IgD-negative memory B cell (primary cell): Measurements from ENCODE around the gene SMPX. TPM values are rescaled to one million over a fixed set of nuclear protein-coding genes. Genes with fewer than 3 reads are reported as not detected.

Source experiments
- H3K27ac Mint-ChIP-seq, 3 donors: one replicate each; pipeline ENCODE4 v1.8.0; 2020 to 2022; ENCODE audit warnings: mild to moderate bottlenecking in 3 of 3, mixed read lengths in 3 of 3, moderate library complexity in 1 of 3
- H3K27me3 Mint-ChIP-seq: one replicate; pipeline ENCODE4 v1.8.0; 2021; ENCODE audit warnings: mixed read lengths
- H3K36me3 Mint-ChIP-seq: one replicate; pipeline ENCODE4 v1.8.0; 2020; ENCODE audit warnings: mild to moderate bottlenecking, mixed read lengths
- H3K4me1 Mint-ChIP-seq, 3 donors: one replicate each; pipeline ENCODE4 v1.8.0; 2020 to 2022; ENCODE audit warnings: mixed read lengths in 3 of 3, mild to moderate bottlenecking in 1 of 3
- H3K4me3 Mint-ChIP-seq, 4 donors: one replicate each; pipeline ENCODE4 v1.8.0; 2020 to 2022; ENCODE audit warnings: mild to moderate bottlenecking in 4 of 4, mixed read lengths in 4 of 4, moderate library complexity in 3 of 4
- H3K9me3 Mint-ChIP-seq, 3 donors: one replicate each; pipeline ENCODE4 v1.8.0; 2020 to 2021; ENCODE audit warnings: mixed read lengths in 3 of 3, mild to moderate bottlenecking in 1 of 3
- polyA plus RNA-seq: library from polyadenylated mRNA; unstranded; fragments of 300-500 nt; fragmentation: Illumina TruSeq; gene quantifications from one replicate; pipeline ENCODE4 v1.2.3, GENCODE V29; 2021

The SMPX gene
- polyA plus RNA-seq, 1 donor from 2014 or later = not detected

- H3K36me3 Mint-ChIP-seq = no peaks in the 10 kb centered on the region
- peak overlapping the region in 1 of 3 donors; percentile 71 for H3K27ac Mint-ChIP-seq
- no peaks in the 10 kb centered on the region for H3K4me1 Mint-ChIP-seq
- peak overlapping the region in 1 of 4 donors; percentile 58 for H3K4me3 Mint-ChIP-seq
- peaks cover 2% of the 10 kb centered on the region for H3K27me3 Mint-ChIP-seq
- H3K9me3 Mint-ChIP-seq = no peaks in the 10 kb centered on the region
Measured at GRCh38 chrX:21758488-21758887, 572 bp upstream of the SMPX start.

- Mint-ChIP-seq H3K36me3 (no peaks in the 10 kb centered on the region), H3K4me1 (no peaks in the 10 kb centered on the region), H3K27ac (no peak overlapping the region), H3K27me3 (peaks cover 2% of the 10 kb centered on the region), H3K9me3 (no peaks in the 10 kb centered on the region), H3K4me3 (no peak overlapping the region)
Measured at GRCh38 chrX:21756785-21757529, 959 bp downstream of the SMPX start.

- no peak overlapping the region for H3K27ac Mint-ChIP-seq
- no peaks in the 10 kb centered on the region for H3K4me1 Mint-ChIP-seq
- no peaks in the 10 kb centered on the region for H3K27me3 Mint-ChIP-seq
- no peaks in the 10 kb centered on the region for H3K9me3 Mint-ChIP-seq
- H3K4me3 Mint-ChIP-seq = no peak overlapping the region
- H3K36me3 Mint-ChIP-seq = no peaks in the 10 kb centered on the region
Measured at GRCh38 chrX:21749924-21750323, 8.0 kb downstream of the SMPX start.

- Mint-ChIP-seq H3K27me3 (no peaks in the 10 kb centered on the region), H3K36me3 (no peaks in the 10 kb centered on the region), H3K27ac (no peak overlapping the region), H3K4me3 (no peak overlapping the region), H3K9me3 (no peaks in the 10 kb centered on the region), H3K4me1 (no peaks in the 10 kb centered on the region)
Measured at GRCh38 chrX:21748235-21748634, 9.7 kb downstream of the SMPX start.

GRCh38 chrX:21747558-21747957 is 10.4 kb downstream of the SMPX start:
- Mint-ChIP-seq H3K27ac (no peak overlapping the region), H3K36me3 (no peaks in the 10 kb centered on the region), H3K27me3 (no peaks in the 10 kb centered on the region), H3K4me1 (no peaks in the 10 kb centered on the region), H3K9me3 (no peaks in the 10 kb centered on the region), H3K4me3 (no peak overlapping the region)

GRCh38 chrX:21745756-21746155 is 12.2 kb downstream of the SMPX start:
- Mint-ChIP-seq H3K9me3 (no peaks in the 10 kb centered on the region), H3K27ac (no peak overlapping the region), H3K27me3 (no peaks in the 10 kb centered on the region)

GRCh38 chrX:21744721-21745120 is 13.2 kb downstream of the SMPX start:
- Mint-ChIP-seq H3K27me3 (no peaks in the 10 kb centered on the region), H3K27ac (no peak overlapping the region), H3K36me3 (no peaks in the 10 kb centered on the region), H3K4me3 (no peak overlapping the region), H3K9me3 (no peaks in the 10 kb centered on the region), H3K4me1 (no peaks in the 10 kb centered on the region)

More at GRCh38 chrX:21745756-21746155, 12.2 kb downstream of the SMPX start:
- Mint-ChIP-seq H3K4me1 (no peaks in the 10 kb centered on the region), H3K4me3 (no peak overlapping the region), H3K36me3 (no peaks in the 10 kb centered on the region)

- H3K9me3 Mint-ChIP-seq = no peaks in the 10 kb centered on the region
- H3K4me1 Mint-ChIP-seq = no peaks in the 10 kb centered on the region
- H3K27me3 Mint-ChIP-seq = no peaks in the 10 kb centered on the region
- H3K36me3 Mint-ChIP-seq = no peaks in the 10 kb centered on the region
- no peak overlapping the region for H3K27ac Mint-ChIP-seq
- no peak overlapping the region for H3K4me3 Mint-ChIP-seq
Measured at GRCh38 chrX:21744060-21744459, 13.9 kb downstream of the SMPX start.

- Mint-ChIP-seq H3K9me3 (no peaks in the 10 kb centered on the region), H3K36me3 (no peaks in the 10 kb centered on the region), H3K27ac (no peak overlapping the region), H3K4me1 (no peaks in the 10 kb centered on the region), H3K27me3 (peaks cover 4% of the 10 kb centered on the region), H3K4me3 (no peak overlapping the region)
Measured at GRCh38 chrX:21741869-21742701, 15.8 kb downstream of the SMPX start.

GRCh38 chrX:21741364-21741763 is 16.6 kb downstream of the SMPX start:
- Mint-ChIP-seq H3K4me3 (no peak overlapping the region), H3K4me1 (no peaks in the 10 kb centered on the region), H3K36me3 (no peaks in the 10 kb centered on the region), H3K27me3 (peaks cover 4% of the 10 kb centered on the region), H3K9me3 (no peaks in the 10 kb centered on the region), H3K27ac (no peak overlapping the region)

- Mint-ChIP-seq H3K9me3 (no peaks in the 10 kb centered on the region), H3K4me1 (no peaks in the 10 kb centered on the region), H3K27ac (no peak overlapping the region), H3K4me3 (no peak overlapping the region), H3K36me3 (no peaks in the 10 kb centered on the region), H3K27me3 (peaks cover 7% of the 10 kb centered on the region)
Measured at GRCh38 chrX:21740329-21741274, 17.3 kb downstream of the SMPX start.

GRCh38 chrX:21738950-21739287 is 19.0 kb downstream of the SMPX start:
- Mint-ChIP-seq H3K9me3 (no peaks in the 10 kb centered on the region), H3K27me3 (peaks cover 9% of the 10 kb centered on the region), H3K4me1 (no peaks in the 10 kb centered on the region), H3K36me3 (no peaks in the 10 kb centered on the region), H3K4me3 (no peak overlapping the region), H3K27ac (no peak overlapping the region)

- no peaks in the 10 kb centered on the region for H3K9me3 Mint-ChIP-seq
- peaks cover 14% of the 10 kb centered on the region for H3K27me3 Mint-ChIP-seq
- H3K4me1 Mint-ChIP-seq = no peaks in the 10 kb centered on the region
- no peak overlapping the region for H3K4me3 Mint-ChIP-seq
- H3K36me3 Mint-ChIP-seq = no peaks in the 10 kb centered on the region
- no peak overlapping the region for H3K27ac Mint-ChIP-seq
Measured at GRCh38 chrX:21738210-21738949, 19.5 kb downstream of the SMPX start.

- H3K27me3 Mint-ChIP-seq = peaks cover 14% of the 10 kb centered on the region
- no peaks in the 10 kb centered on the region for H3K36me3 Mint-ChIP-seq
- no peaks in the 10 kb centered on the region for H3K4me1 Mint-ChIP-seq
- H3K9me3 Mint-ChIP-seq = no peaks in the 10 kb centered on the region
- H3K4me3 Mint-ChIP-seq = no peak overlapping the region
- no peak overlapping the region for H3K27ac Mint-ChIP-seq
Measured at GRCh38 chrX:21735768-21736127, 22.2 kb downstream of the SMPX start.
